AG04449 (cell line): ENCODE results near the gene FNDC11.
"Not testable (repeated sequence)": the region's sequence is repeated elsewhere in the genome, so short reads cannot be mapped to it uniquely, and the experiment has no call there.

Experiments used
- CTCF ChIA-PET: fragments of 350-600 bp; formaldehyde crosslinking; extraction: SDS; loops from one replicate; lab custom pipeline; 2021; ENCODE audit warnings: antibody characterized with exemption; lab: Yijun Ruan, JAX
- POLR2A ChIA-PET: fragments of 400-600, 350-600 bp; formaldehyde crosslinking; extraction: SDS; loops from one replicate; lab custom pipeline; 2020; ENCODE audit warnings: antibody characterized with exemption, inconsistent platforms; lab: Yijun Ruan, JAX
- DNase-seq: peaks from one replicate; pipeline ENCODE4 v3.0.0-alpha.2; 2010; ENCODE audit warnings: low read depth, low spot score
- H3K4me3 ChIP-seq: 2 replicates; pipeline ENCODE4 v1.5.1; 2011; ENCODE audit warnings: low read depth, mild to moderate bottlenecking, control low read depth, low read length
- CTCF ChIP-seq: IDR thresholded peaks from one replicate; pipeline ENCODE4 v1.5.1; 2011; ENCODE audit warnings: mild to moderate bottlenecking, moderate library complexity, low read length, control low read depth, inconsistent platforms; ENCODE audit not compliant: insufficient read depth; ENCODE audit errors: missing control alignments

FNDC11 gene

DNA sequence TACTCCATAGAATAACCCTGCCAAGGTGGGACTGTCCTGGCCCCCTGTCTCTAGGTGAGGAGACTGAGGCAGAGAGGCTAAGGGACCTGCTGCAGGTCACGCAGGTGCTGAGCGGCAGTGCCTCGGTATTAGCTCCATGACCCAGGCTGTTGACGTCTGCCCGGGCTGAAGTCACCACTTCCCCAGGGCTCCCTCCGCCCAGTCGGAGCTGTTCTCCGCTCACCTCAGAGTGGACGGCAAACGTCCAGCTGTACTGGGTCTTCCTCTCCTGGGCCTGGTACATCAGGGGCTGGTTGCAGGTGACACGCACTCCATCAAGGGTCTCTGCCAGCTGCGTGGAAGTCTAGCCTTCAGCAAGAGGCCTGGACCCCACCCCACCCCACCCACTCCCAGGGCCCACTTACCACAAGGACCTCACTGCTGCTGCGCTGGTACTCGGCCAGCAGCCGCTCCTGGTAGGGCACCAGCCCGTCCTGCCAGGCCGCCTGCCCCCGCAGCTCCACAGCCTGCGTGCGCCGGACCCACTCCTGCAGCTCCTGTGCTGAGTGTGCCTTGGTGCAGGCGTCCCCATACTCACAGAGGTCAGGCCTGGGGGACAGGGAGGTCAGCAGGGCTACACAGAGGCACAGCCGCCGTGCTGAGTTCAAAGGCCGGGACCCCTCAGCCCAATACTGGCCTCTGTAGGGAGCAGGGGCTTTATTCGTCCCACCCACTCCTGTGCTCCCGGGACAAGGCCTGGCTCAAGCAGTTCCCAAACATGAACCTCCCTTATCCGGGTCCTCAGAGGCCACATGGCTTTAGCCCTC is 16.5 kb downstream of the FNDC11 start:
- CTCF ChIA-PET = no interaction called here
- TF ChIP-seq CTCF = no peak
- POLR2A ChIA-PET = no interaction called here
- H3K4me3 ChIP-seq = no peak overlapping the region
- no peak for DNase-seq

GRCh38 chr20:63571087-63571478 is 17.1 kb downstream of the FNDC11 start:
- DNase-seq, H3K4me3 ChIP-seq, POLR2A ChIA-PET, CTCF ChIA-PET: not testable (repeated sequence)

- TF ChIP-seq CTCF = no peak
- ChIA-PET POLR2A (interaction anchor here (0.6 kb wide), 1 partner anchor 12 kb away, joined by 3 read pairs; no protein-coding TSS in a partner anchor), CTCF (interaction anchor here (1.0 to 1.5 kb wide), 4 partner anchors 17 to 76 kb away, joined by 3 to 7 read pairs (median 4); no protein-coding TSS in a partner anchor)
Observed at GRCh38 chr20:63572071-63572787, 18.3 kb downstream of the FNDC11 start.

DNA sequence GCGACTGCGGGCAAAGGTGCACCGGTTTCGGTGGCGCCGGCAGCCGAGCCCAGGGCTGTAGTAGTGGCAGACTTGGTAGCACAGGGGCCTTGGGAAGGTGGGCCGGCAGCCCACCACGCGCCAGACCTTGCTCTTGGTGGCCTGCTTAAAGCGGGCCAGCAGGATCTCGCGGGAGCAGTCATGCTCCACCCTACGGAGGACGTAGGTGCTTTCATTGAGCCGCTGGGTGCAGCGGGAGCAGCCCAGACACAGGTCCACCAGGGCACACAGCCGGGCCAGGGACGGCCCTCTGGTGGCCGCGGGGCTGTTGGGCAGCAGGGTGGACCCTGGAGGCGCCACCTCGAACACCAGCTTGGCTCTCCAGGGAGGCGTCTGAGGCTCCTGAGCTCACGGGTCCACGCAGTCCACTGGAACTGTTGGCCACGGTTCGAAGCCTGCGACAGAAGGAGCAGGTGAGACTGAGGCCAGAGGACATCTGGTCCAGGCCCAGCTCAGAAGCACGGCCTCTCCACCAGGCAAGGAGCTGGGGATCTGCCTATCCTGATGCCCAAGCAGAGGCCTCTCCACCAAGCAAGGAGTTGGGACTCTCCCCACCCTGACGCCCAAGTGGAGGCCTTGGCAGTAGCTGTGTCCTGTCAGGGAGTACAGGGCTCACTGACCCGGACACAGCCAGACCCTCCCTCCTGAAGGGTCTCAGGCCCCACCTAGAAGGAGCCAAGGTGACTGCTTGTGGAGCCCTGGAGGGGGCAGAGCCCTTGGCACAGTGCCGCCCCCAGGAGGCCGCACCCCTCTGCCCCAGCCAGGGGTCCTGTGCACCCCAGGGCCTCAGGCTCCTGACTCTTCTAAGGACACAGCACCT is 19.1 kb downstream of the FNDC11 start:
- ChIA-PET POLR2A (no interaction called here), CTCF (interaction anchor here (1.0 to 1.5 kb wide), 5 partner anchors 13 to 76 kb away, joined by 3 to 7 read pairs (median 4); no protein-coding TSS in a partner anchor)
- no peak for DNase-seq
- peak overlapping the region; percentile 84 for H3K4me3 ChIP-seq
- TF ChIP-seq CTCF = peak; percentile 22

More at GRCh38 chr20:63572071-63572787, 18.3 kb downstream of the FNDC11 start:
- H3K4me3 ChIP-seq = no peak overlapping the region
- no peak for DNase-seq

GRCh38 chr20:63573647-63574131 is 19.7 kb downstream of the FNDC11 start:
- ChIA-PET POLR2A (interaction anchor here (0.7 to 0.9 kb wide), 3 partner anchors 9 to 292 kb away, joined by 3 to 5 read pairs (median 3); partner anchors contain the start of gene TPD52L2), CTCF (interaction anchor here (1.0 to 1.5 kb wide), 5 partner anchors 12 to 77 kb away, joined by 3 to 7 read pairs (median 4); no protein-coding TSS in a partner anchor)
- TF ChIP-seq CTCF = no peak
- no peak for DNase-seq
- peak overlapping the region; percentile 84 for H3K4me3 ChIP-seq
